SU-DHL-6 (cell line): ENCODE results near the gene WDR81.

Source experiments
- CTCF ChIP-seq: fragments of 200-600 bp; sonication (generic); IDR thresholded peaks from one replicate; pipeline ENCODE4 v1.5.1; 2017; ENCODE audit warnings: antibody characterized with exemption, mild to moderate bottlenecking, low read length, moderate library complexity; ENCODE audit not compliant: insufficient read depth, poor library complexity, severe bottlenecking
- EZH2phosphoT487 ChIP-seq: fragments of 200-600 bp; sonication (generic), shearing (Covaris generic); conservative IDR thresholded peaks from 2 replicates; pipeline ENCODE4 v1.6.1; 2018; ENCODE audit warnings: mild to moderate bottlenecking, antibody characterized with exemption, low read length, moderate library complexity, mixed read lengths

GRCh38 chr17:1676401-1676800, 48.1 kb upstream of the WDR81 start:
- TF ChIP-seq CTCF (no peak), EZH2phosphoT487 (no peak)
